ENCODE measurements around the gene ST3GAL2. TPM values are rescaled to one million over a fixed set of nuclear protein-coding genes. Genes with fewer than 3 reads are reported as not detected.

The ST3GAL2 gene
- total and polyA plus RNA-seq, 5 donors from 2014 or later: 10.5 to 22.1 (median 17.3) TPM

GRCh38 chr16:70470927-70471341 lies 32.0 kb upstream of the ST3GAL2 start:
- no peak overlapping the region for H3K4me3 Mint-ChIP-seq
- H3K27ac Mint-ChIP-seq: no peak overlapping the region
- H3K4me3 ChIP-seq (ENCODE audit: low read depth, low read length): no peak overlapping the region
- H3K4me1 Mint-ChIP-seq: peaks cover 0 to 6% (median 4%) of the 10 kb centered on the region in 4 donors
- no peaks in the 10 kb centered on the region for H3K27me3 ChIP-seq (ENCODE audit: control insufficient read depth, insufficient read depth, low read length)
- H3K36me3 ChIP-seq (ENCODE audit: control insufficient read depth, insufficient read depth, low read length): peaks cover 12% of the 10 kb centered on the region
- H3K9me3 Mint-ChIP-seq: peaks cover 0 to 3% (median 0%) of the 10 kb centered on the region in 7 donors
- no peaks in the 10 kb centered on the region for H3K27me3 Mint-ChIP-seq
- DNase-seq: no peak
- no peaks in the 10 kb centered on the region for H3K4me1 ChIP-seq (ENCODE audit: control insufficient read depth, insufficient read depth, low read length, poor library complexity, severe bottlenecking)
- no peak overlapping the region for H3K27ac ChIP-seq (ENCODE audit: insufficient read depth, low read length, poor library complexity, severe bottlenecking)
- ATAC-seq (ENCODE audit: low read depth in 2 of 2): no peak
- H3K36me3 Mint-ChIP-seq: peaks cover 11% of the 10 kb centered on the region
- no peaks in the 10 kb centered on the region for H3K9me3 ChIP-seq (ENCODE audit: control insufficient read depth in 2 of 2, low read length in 2 of 2)

GRCh38 chr16:70470141-70470926 lies 31.4 kb upstream of the ST3GAL2 start:
- H3K4me3 ChIP-seq (ENCODE audit: low read depth, low read length): no peak overlapping the region
- no peak overlapping the region for H3K27ac Mint-ChIP-seq
- no peak for DNase-seq
- H3K4me1 ChIP-seq (ENCODE audit: control insufficient read depth, insufficient read depth, low read length, poor library complexity, severe bottlenecking): no peaks in the 10 kb centered on the region
- H3K4me3 Mint-ChIP-seq: no peak overlapping the region
- H3K36me3 ChIP-seq (ENCODE audit: control insufficient read depth, insufficient read depth, low read length): peaks cover 14% of the 10 kb centered on the region
- H3K27ac ChIP-seq (ENCODE audit: insufficient read depth, low read length, poor library complexity, severe bottlenecking): no peak overlapping the region
- no peak for ATAC-seq (ENCODE audit: low read depth in 2 of 2)
- H3K27me3 Mint-ChIP-seq: no peaks in the 10 kb centered on the region
- peaks cover 0 to 6% (median 4%) of the 10 kb centered on the region in 4 donors for H3K4me1 Mint-ChIP-seq
- peaks cover 0 to 3% (median 0%) of the 10 kb centered on the region in 7 donors for H3K9me3 Mint-ChIP-seq
- no peaks in the 10 kb centered on the region for H3K27me3 ChIP-seq (ENCODE audit: control insufficient read depth, insufficient read depth, low read length)
- no peaks in the 10 kb centered on the region for H3K9me3 ChIP-seq (ENCODE audit: control insufficient read depth in 2 of 2, low read length in 2 of 2)
- H3K36me3 Mint-ChIP-seq: peaks cover 11% of the 10 kb centered on the region

GRCh38 chr16:70468776-70469525 lies 30.1 kb upstream of the ST3GAL2 start:
- no peaks in the 10 kb centered on the region for H3K27me3 Mint-ChIP-seq
- peaks cover 0 to 6% (median 4%) of the 10 kb centered on the region in 4 donors for H3K4me1 Mint-ChIP-seq
- H3K4me3 Mint-ChIP-seq: no peak overlapping the region
- Histone ChIP-seq H3K36me3 (ENCODE audit: control insufficient read depth, insufficient read depth, low read length) (peaks cover 19% of the 10 kb centered on the region), H3K4me3 (ENCODE audit: low read depth, low read length) (no peak overlapping the region), H3K9me3 (ENCODE audit: control insufficient read depth in 2 of 2, low read length in 2 of 2) (no peaks in the 10 kb centered on the region), H3K4me1 (ENCODE audit: control insufficient read depth, insufficient read depth, low read length, poor library complexity, severe bottlenecking) (no peaks in the 10 kb centered on the region), H3K27me3 (ENCODE audit: control insufficient read depth, insufficient read depth, low read length) (no peaks in the 10 kb centered on the region), H3K27ac (ENCODE audit: insufficient read depth, low read length, poor library complexity, severe bottlenecking) (no peak overlapping the region)
- H3K27ac Mint-ChIP-seq: peak overlapping the region in 1 of 3 donors; percentile 59
- peaks cover 15% of the 10 kb centered on the region for H3K36me3 Mint-ChIP-seq
- ATAC-seq (ENCODE audit: low read depth in 2 of 2) (no peak), DNase-seq (no peak)
- peaks cover 0 to 3% (median 0%) of the 10 kb centered on the region in 7 donors for H3K9me3 Mint-ChIP-seq

- H3K36me3 ChIP-seq (ENCODE audit: control insufficient read depth, insufficient read depth, low read length): peaks cover 20% of the 10 kb centered on the region
- H3K4me3 Mint-ChIP-seq: no peak overlapping the region
- H3K27ac Mint-ChIP-seq: no peak overlapping the region
These were observed 28.7 kb upstream of the ST3GAL2 start for GRCh38 chr16:70467608-70468007.

GRCh38 chr16:70467113-70467512 lies 28.2 kb upstream of the ST3GAL2 start:
- Mint-ChIP-seq H3K9me3 (peaks cover 0 to 3% (median 0%) of the 10 kb centered on the region in 7 donors), H3K4me3 (no peak overlapping the region), H3K27me3 (no peaks in the 10 kb centered on the region), H3K4me1 (peaks cover 0 to 6% (median 3%) of the 10 kb centered on the region in 4 donors), H3K27ac (no peak overlapping the region), H3K36me3 (peaks cover 12% of the 10 kb centered on the region)
- ATAC-seq (ENCODE audit: low read depth in 2 of 2): no peak
- no peak for DNase-seq
- no peaks in the 10 kb centered on the region for H3K9me3 ChIP-seq (ENCODE audit: control insufficient read depth in 2 of 2, low read length in 2 of 2)
- H3K36me3 ChIP-seq (ENCODE audit: control insufficient read depth, insufficient read depth, low read length): peaks cover 20% of the 10 kb centered on the region
- no peak overlapping the region for H3K4me3 ChIP-seq (ENCODE audit: low read depth, low read length)
- H3K4me1 ChIP-seq (ENCODE audit: control insufficient read depth, insufficient read depth, low read length, poor library complexity, severe bottlenecking): no peaks in the 10 kb centered on the region
- H3K27ac ChIP-seq (ENCODE audit: insufficient read depth, low read length, poor library complexity, severe bottlenecking): no peak overlapping the region
- no peaks in the 10 kb centered on the region for H3K27me3 ChIP-seq (ENCODE audit: control insufficient read depth, insufficient read depth, low read length)

More at GRCh38 chr16:70467608-70468007, 28.7 kb upstream of the ST3GAL2 start:
- Mint-ChIP-seq H3K4me1 (peaks cover 0 to 6% (median 3%) of the 10 kb centered on the region in 4 donors), H3K27me3 (no peaks in the 10 kb centered on the region), H3K36me3 (peaks cover 12% of the 10 kb centered on the region), H3K9me3 (peaks cover 0 to 3% (median 0%) of the 10 kb centered on the region in 7 donors)
- Histone ChIP-seq H3K4me1 (ENCODE audit: control insufficient read depth, insufficient read depth, low read length, poor library complexity, severe bottlenecking) (no peaks in the 10 kb centered on the region), H3K27me3 (ENCODE audit: control insufficient read depth, insufficient read depth, low read length) (no peaks in the 10 kb centered on the region), H3K27ac (ENCODE audit: insufficient read depth, low read length, poor library complexity, severe bottlenecking) (no peak overlapping the region), H3K9me3 (ENCODE audit: control insufficient read depth in 2 of 2, low read length in 2 of 2) (no peaks in the 10 kb centered on the region), H3K4me3 (ENCODE audit: low read depth, low read length) (no peak overlapping the region)
- ATAC-seq (ENCODE audit: low read depth in 2 of 2): no peak
- no peak for DNase-seq

GRCh38 chr16:70466805-70467076 lies 27.8 kb upstream of the ST3GAL2 start:
- no peak overlapping the region for H3K27ac Mint-ChIP-seq
- H3K4me3 ChIP-seq (ENCODE audit: low read depth, low read length): no peak overlapping the region
- peaks cover 0 to 3% (median 0%) of the 10 kb centered on the region in 7 donors for H3K9me3 Mint-ChIP-seq
- H3K27me3 ChIP-seq (ENCODE audit: control insufficient read depth, insufficient read depth, low read length): no peaks in the 10 kb centered on the region
- H3K4me1 Mint-ChIP-seq: peaks cover 0 to 6% (median 3%) of the 10 kb centered on the region in 4 donors
- ATAC-seq (ENCODE audit: low read depth in 2 of 2): no peak
- H3K4me3 Mint-ChIP-seq: no peak overlapping the region
- peaks cover 12% of the 10 kb centered on the region for H3K36me3 Mint-ChIP-seq
- DNase-seq: no peak
- no peaks in the 10 kb centered on the region for H3K27me3 Mint-ChIP-seq
- H3K36me3 ChIP-seq (ENCODE audit: control insufficient read depth, insufficient read depth, low read length): peaks cover 20% of the 10 kb centered on the region
- H3K9me3 ChIP-seq (ENCODE audit: control insufficient read depth in 2 of 2, low read length in 2 of 2): no peaks in the 10 kb centered on the region
- H3K4me1 ChIP-seq (ENCODE audit: control insufficient read depth, insufficient read depth, low read length, poor library complexity, severe bottlenecking): no peaks in the 10 kb centered on the region
- no peak overlapping the region for H3K27ac ChIP-seq (ENCODE audit: insufficient read depth, low read length, poor library complexity, severe bottlenecking)

GRCh38 chr16:70465999-70466804 lies 27.3 kb upstream of the ST3GAL2 start:
- Mint-ChIP-seq H3K27ac (no peak overlapping the region), H3K27me3 (no peaks in the 10 kb centered on the region)

More at GRCh38 chr16:70465999-70466804, 27.3 kb upstream of the ST3GAL2 start:
- Histone ChIP-seq H3K9me3 (ENCODE audit: control insufficient read depth in 2 of 2, low read length in 2 of 2) (no peaks in the 10 kb centered on the region), H3K27me3 (ENCODE audit: control insufficient read depth, insufficient read depth, low read length) (no peaks in the 10 kb centered on the region), H3K4me1 (ENCODE audit: control insufficient read depth, insufficient read depth, low read length, poor library complexity, severe bottlenecking) (no peaks in the 10 kb centered on the region), H3K36me3 (ENCODE audit: control insufficient read depth, insufficient read depth, low read length) (peaks cover 20% of the 10 kb centered on the region), H3K27ac (ENCODE audit: insufficient read depth, low read length, poor library complexity, severe bottlenecking) (no peak overlapping the region), H3K4me3 (ENCODE audit: low read depth, low read length) (no peak overlapping the region)
- H3K4me3 Mint-ChIP-seq: no peak overlapping the region
- peaks cover 0 to 3% (median 0%) of the 10 kb centered on the region in 7 donors for H3K9me3 Mint-ChIP-seq
- peaks cover 12% of the 10 kb centered on the region for H3K36me3 Mint-ChIP-seq
- ATAC-seq (ENCODE audit: low read depth in 2 of 2): no peak
- no peak for DNase-seq
- peaks cover 0 to 6% (median 3%) of the 10 kb centered on the region in 4 donors for H3K4me1 Mint-ChIP-seq
